GM10266 (cell line): ENCODE data around the gene UQCRC1.

Experiments used
- DNase-seq: peaks from one replicate; pipeline ENCODE4 v3.0.0; 2012; ENCODE audit errors: extremely low spot score
- TF ChIP-seq, protein P1 (sequence below): IDR thresholded peaks from 2 replicates; pipeline ENCODE4 v1.5.1; 2012; ENCODE audit warnings: mild to moderate bottlenecking, low read depth; ENCODE audit not compliant: control insufficient read depth, insufficient read depth; ENCODE audit errors: missing control alignments

The UQCRC1 gene

DNA sequence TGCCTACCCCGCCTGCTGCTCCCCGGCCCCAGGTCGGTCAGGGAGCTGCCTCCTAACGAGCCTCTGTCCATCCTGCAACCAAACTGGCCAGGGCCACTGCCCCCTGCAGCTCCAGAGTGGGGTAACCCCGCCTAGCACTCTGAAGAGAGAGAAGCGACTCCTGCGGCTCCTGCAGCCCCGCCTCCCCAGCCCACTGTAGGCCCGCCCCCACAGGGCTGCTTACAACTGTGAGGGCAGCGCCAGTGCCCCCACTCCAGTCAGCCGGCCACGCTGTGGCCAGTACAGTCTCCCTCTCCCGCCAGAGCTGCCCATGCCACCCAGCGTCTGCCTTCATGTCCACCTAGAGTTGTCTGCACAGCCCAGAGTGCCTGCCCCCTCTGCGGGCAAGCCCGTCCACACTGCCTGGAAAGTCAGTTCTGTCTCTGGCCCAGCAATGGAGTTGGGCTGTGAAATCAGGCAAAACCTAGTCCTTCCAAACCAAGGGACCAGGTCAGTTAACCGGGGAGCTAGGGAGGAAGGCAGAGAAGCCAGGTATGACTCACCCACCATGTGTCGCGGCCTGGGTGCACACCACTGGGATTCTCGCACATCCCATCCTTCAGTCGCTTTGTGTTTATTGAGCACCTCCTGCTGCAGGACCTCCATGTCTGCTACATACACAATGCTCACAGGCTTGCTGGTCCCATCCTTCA is 48.3 kb downstream of the UQCRC1 start:
- TF ChIP-seq, protein P1, sequence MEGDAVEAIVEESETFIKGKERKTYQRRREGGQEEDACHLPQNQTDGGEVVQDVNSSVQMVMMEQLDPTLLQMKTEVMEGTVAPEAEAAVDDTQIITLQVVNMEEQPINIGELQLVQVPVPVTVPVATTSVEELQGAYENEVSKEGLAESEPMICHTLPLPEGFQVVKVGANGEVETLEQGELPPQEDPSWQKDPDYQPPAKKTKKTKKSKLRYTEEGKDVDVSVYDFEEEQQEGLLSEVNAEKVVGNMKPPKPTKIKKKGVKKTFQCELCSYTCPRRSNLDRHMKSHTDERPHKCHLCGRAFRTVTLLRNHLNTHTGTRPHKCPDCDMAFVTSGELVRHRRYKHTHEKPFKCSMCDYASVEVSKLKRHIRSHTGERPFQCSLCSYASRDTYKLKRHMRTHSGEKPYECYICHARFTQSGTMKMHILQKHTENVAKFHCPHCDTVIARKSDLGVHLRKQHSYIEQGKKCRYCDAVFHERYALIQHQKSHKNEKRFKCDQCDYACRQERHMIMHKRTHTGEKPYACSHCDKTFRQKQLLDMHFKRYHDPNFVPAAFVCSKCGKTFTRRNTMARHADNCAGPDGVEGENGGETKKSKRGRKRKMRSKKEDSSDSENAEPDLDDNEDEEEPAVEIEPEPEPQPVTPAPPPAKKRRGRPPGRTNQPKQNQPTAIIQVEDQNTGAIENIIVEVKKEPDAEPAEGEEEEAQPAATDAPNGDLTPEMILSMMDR = peak; percentile 46

DNA sequence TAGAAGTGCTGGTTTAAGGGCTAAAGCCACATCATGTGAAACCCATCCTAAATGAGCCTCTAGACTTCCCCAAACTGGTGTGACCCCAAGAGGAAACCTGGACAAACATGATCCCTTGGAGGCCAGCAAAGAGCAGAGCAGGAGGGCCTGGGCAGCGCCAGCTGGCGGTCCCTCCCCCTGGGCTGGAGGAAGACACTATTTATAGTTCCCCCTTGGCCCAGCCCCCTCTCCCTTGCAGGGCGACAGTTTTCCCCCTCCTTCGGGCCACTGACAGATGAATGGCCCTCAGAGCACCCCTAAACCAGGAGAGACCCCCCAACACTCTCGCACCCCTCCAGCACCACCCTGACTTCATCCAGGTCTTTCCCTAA is 48.8 kb downstream of the UQCRC1 start:
- DNase-seq = peak; percentile 16
- TF ChIP-seq, protein P1 = no peak

More for the DNA sequence above, 48.3 kb downstream of the UQCRC1 start:
- DNase-seq = peak; percentile 59

DNA sequence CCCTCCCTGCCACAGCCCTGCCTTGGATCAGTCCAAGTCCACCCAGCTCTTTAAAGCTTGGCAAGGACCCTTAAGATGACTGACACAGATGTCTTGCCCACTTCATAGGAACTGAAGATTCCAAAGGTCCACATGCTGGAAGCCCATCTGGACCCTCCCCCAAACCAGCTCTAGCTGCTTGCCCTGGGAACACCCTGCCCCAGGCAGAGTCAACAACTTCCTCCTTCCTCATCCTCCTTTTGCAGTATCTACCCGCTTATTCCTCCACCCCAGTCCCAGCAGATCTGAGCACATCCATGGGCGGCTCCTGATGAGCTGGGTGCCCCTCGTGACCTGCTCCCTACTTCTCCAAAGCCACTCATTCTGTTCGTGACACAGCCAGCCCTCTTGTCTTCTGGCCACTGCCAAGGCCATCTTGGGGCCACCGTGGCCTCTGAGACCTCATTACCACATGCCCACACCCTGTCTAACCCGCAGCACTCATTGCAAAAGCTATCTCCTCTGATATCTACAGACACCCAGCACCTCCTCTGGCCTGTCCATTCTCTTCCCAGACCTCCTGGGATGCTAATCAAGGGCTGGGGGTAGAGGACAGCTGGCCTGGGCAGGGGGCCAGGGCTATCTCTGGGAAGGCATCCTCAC is 50.8 kb downstream of the UQCRC1 start:
- TF ChIP-seq, protein P1 = no peak
- no peak for DNase-seq

- TF ChIP-seq, protein P1 = no peak
- peak; percentile 97 for DNase-seq
These were observed 52.4 kb downstream of the UQCRC1 start, which contains the start of gene PFKFB4 for GRCh38 chr3:48556796-48557626. TSS of gene PFKFB4 (minus strand) at chr3:48556803. CDS start at chr3:48556777, 26 bp downstream.

GRCh38 chr3:48555949-48556795 is 53.3 kb downstream of the UQCRC1 start:
- no peak for DNase-seq

GRCh38 chr3:48555231-48555948 is 54.1 kb downstream of the UQCRC1 start:
- TF ChIP-seq, protein P1 = no peak
- no peak for DNase-seq

More at GRCh38 chr3:48555949-48556795, 53.3 kb downstream of the UQCRC1 start:
- TF ChIP-seq, protein P1 = no peak
